HG03558 (cell line): ENCODE measurements around the gene ARRDC1.
"Not testable (repeated sequence)": the region's sequence is repeated elsewhere in the genome, so short reads cannot be mapped to it uniquely, and the experiment has no call there.

Experiments
- ATAC-seq: cut with Tn5 transposase; IDR thresholded peaks from one replicate; pipeline ENCODE4 v1.9.1; 2021; ENCODE audit warnings: moderate number of reproducible peaks; ENCODE audit not compliant: unreplicated experiment; ENCODE audit errors: extremely low read depth

The ARRDC1 gene

DNA sequence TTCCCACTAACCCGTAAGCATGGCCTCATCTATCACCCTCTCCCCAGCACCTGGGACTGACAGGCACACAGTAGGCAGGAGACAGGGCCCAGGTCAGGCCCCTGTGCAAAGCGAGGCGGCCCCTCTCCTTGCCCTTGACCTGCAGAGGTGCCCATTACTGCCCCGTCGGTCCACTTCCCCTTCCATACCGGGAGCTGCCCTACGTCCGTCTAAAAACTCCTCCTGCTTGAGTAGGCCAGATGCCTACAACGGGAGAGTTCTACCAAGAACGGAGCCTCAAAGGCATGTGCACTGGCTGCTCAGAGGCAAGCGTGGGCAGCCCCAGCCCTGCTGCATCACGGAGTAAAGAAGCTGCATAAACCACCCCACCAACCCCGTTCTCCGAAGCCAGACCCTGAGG, 22.1 kb upstream of the ARRDC1 start:
- no peak for ATAC-seq

DNA sequence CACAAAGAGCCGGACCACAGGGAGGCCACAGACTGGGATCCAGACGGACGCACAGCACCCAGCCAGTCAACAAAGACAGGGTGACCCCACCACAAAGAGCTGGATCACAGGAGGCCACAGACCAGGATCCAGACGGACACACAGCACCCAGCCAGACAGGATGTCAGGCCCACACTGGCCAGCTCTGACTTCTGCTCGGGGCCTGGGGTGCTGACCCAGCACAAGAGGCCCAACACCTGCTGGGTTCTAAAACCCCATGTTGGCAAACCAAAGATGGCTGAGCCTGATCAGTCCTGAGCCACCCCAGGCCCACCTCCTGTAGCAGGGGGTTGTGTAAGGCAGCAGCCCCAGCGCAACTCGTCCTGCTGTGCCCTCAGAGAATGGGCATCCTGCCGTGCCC, 21.5 kb upstream of the ARRDC1 start:
- ATAC-seq = no peak

DNA sequence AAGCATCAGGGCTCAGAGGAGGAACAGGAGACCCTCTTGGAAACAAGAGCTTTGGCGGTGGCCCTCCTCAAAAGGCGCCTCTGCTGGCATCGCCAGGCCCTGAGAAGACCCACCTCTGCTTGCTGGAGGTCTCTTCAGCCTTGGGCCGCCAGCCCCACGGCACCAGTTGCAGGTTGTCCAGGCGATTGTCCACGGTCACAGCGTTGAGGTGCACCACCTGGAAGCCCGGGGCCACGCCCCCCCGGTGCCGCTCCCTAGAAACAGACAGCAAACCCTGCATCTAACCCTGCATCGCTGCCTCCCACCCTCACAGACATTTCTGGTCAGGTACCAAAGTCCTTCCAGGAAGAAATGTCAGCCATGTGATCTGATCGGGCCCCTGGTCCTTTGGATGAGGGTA, 18.6 kb upstream of the ARRDC1 start:
- ATAC-seq = no peak

DNA sequence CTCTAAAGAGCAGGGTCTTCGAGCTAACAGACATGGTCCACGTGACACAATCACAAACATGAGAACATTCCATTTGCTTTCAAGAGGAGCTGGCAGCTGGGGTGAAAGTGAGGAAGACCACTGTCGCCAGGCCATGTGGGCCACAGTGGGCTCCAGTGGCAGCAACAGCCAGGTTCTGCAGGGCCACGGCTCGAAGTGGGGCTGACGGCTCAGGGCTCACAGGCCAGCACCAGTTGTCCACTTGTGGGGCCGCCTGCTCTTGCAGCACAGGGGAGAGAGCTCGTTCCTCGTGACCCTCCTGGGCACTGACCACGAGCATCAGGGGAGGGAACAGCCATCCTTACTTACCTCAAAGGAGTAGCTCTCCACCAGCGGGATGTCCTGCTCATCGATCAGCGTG, 17.2 kb upstream of the ARRDC1 start:
- no peak for ATAC-seq

DNA sequence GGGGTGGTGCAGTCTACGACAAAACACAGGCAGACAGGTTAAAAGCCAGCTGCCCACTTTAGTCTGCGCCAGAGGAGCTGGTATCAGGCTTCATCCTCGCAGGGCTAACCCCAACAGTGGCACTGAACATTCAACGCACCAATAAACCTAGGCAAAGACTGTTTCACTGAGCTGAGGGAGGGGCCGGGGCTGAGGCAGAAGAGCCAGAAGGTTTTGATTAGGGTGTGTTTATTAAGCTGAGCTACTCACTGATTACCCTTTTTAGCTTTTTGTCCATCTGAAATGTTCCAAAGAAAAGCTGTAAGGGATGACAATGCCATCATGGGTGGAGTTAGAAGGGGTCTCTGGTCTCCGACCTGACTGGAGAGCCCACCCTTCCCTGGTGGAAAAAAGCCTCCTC, 16.6 kb upstream of the ARRDC1 start:
- ATAC-seq = no peak

DNA sequence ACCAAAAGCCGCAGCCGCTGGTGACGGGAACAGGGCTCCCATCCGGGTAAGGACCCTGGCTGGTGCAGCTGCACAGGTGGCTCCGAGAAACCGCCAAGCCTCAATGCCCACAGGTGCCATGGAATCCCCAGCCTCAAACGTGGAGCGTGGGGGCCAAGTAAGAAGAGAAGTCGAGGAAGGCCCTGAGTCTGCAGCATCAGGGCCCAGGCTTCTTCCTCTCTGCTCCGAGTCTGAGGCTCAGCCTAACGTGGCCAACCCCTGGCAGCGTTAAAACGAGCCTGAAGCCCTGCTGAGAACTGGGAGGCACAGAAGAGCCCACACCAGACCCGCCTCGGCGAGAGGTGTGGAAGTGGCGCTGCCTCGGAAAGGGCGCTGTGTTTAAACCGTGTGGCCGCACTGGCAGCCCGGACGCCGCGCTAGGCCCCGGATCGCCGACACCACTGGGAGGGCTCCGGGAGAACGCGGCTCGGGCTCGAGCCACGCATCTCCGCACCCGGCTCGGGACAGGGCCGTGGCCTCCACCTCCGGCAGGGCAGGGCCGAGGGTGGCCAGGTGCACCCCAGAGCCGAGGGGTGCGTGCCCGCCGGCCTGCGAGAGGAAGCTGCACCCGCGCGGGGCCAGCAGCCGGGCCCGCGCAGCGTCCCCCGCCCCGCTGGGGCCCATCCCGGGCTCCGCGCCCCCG, 15.9 kb upstream of the ARRDC1 start:
- peak; percentile 14 for ATAC-seq

DNA sequence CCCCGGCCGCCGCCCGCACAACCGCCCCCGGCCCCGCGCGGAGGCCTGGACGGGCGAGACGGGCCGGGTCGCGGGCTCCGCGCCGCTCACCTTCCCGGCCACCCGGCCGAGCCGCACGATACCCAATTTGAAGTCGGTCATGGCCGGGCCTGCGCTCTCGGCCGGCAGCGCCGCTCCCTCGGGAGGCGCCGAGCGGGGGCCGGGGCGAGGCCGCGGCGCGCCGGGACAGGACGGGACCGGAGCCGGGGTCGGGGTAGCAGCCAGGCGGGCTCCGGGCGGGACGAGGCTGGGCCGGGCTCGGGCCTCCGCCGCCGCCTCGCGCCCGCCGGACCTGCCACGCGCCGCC, 15.4 kb upstream of the ARRDC1 start:
- no peak for ATAC-seq

DNA sequence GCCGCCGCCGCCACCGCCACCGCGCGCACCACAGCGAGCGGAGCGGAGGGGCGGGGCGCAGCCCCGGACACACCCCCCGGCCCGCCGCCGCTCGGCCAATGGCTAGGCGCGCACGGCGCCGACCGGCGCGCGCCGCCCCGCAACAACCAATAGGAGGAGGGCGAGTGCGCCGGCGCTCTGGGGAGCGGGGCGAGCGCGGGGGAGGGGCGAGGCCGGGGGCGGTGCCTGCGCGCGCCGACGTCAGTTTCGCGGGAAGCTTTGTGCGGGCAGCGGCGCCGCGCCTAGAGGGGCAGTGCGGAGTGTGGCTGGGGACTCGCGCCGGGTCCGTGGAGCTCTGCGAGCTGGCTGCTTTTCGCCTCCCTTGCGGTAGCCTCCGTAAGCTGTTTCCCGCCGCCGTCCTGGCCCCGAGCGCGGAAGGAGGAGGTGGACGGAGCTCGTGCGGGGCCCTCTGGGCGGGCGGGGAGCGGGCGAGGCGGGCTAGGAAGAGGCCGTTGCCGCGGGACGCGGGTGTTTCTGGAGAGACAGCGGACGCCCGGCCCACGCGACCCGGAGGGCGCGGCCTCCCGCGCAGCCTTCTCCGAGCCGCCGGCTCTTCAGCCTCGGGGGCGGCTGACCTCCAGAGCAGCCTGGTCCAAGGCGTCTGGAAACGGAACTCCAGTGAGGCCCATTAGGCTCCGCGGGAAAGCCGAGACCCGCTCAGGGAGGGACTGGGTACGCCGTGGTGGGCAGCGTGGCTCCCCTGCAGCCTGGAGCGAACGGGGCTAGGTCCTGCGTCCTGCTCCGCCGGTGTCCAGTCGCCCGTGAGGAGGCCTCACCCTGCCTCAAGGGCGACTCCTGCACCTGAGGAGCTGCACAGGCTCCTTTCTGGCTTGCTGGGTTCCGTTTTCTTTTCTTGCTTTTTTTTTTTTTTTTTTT, 14.8 kb upstream of the ARRDC1 start, which contains the start of gene ZMYND19:
ZMYND19 (minus strand) TSS at position 44 of the 915 bp plus-strand sequence. CDS start 249 bp downstream, outside the sequence.
- peak; percentile 45 for ATAC-seq

DNA sequence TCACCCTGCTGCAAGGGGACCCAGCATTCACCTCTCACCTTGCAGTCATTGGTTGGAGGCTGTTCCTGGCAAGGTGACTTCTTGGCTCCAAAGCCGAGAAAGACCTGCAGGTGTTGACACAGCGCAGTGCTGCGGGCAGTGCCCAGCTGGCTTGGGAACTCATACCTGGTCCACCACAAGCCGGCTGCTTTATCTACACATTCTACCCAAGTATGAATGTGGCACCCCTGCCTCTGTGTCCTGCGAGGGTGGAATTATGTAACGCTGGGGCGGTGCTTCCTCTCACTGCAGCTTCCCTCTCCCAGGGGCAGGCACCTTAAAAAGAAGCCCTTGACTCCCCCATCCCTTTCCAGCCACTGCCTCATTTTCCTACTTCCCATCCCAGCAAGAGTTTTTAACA, 12.7 kb upstream of the ARRDC1 start:
- ATAC-seq = no peak

DNA sequence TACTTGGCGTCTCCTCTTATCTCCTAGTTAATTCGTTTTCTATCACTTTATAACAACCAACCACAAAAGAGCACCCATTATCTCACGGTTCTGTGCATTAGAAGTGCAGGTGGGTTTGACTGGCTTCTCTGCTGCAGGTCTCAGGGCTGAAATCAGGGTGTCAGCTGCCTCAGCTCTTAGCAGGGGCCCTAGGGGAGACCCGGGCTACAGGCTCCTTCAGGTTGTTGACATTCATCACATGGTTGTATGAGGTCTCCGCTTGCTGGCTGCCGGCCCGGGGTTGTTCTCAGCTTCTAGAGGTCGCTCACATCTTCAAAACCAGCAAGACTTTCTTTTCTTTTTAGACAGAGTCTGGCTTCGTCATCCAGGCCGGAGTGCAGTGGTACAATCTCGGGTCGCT, 12.3 kb upstream of the ARRDC1 start:
- no peak for ATAC-seq

DNA sequence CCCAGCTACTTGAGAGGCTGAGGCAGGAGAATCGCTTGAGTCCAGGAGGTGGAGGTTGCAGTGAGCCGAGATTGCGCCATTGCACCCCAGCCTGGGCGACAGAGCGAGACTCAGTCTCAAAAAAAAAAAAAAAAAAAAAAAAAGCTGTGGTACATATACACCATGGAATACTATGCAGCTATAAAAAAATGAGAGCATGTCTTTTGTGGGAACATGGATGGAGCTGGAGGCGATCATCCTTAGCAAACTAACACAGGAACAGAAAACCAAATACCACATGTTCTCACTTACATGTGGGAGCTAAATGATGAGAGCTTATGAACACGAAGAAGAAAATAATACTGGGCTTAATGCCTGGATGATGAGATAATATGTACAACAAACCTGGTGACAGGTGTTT, 8.9 kb upstream of the ARRDC1 start:
- ATAC-seq = not testable (repeated sequence)

DNA sequence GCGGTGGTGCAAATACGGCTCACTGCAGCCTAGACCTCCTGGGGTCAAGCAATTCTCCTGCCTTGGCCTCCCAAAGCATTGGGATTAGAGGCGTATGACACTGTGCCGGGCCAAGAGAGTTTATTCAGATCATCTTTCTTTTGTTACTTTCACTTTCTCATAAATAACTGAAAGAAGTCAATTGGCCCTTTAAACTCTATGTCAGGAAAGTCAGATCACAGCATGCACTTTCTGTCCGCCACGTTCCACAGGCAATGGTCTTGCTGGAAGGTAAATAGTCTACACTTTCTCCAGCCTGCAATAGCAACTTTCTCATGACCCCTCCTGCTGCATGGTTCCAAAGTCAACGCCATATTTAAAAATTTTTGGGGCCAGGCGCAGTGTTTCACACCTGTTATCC, 6.5 kb upstream of the ARRDC1 start:
- ATAC-seq = no peak

DNA sequence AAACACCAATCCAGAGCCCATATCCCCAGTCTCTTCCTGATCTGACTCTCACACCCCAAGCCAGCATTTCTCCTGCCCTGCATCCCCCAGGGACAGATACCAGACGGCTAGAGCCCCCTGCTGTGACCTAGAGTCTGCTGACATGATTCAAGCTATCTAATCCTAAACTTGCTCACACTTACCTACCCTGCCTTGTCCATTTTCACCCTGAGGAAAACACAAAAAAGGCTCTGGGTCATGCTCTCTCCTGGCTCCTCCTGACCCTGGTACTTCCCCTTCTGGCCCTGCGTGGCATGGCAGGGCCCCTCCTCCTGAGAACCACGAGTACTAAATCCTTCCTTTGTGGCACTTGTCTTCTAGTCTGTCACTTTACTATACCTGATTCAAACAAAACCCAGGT, 2.8 kb upstream of the ARRDC1 start:
- ATAC-seq = no peak

DNA sequence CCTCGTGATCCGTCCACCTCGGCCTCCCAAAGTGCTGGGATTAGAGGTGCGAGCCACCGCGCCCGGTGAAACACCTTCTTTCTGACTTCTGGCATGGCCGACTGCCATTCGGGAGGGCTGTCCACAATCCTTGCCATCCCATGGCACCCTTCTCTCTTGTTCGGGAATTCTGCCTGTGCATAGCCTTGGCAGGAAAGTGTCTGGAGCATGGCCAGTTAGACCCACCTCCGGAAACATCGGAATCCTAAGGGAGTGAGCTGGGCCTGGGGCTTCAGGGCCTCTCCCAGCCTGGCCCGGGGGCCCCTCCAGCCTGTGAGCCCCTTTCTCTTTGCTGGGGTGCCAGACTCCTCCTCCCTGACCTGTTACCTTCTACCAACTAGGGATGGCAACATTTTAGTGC, 1.6 kb upstream of the ARRDC1 start:
- ATAC-seq = no peak

DNA sequence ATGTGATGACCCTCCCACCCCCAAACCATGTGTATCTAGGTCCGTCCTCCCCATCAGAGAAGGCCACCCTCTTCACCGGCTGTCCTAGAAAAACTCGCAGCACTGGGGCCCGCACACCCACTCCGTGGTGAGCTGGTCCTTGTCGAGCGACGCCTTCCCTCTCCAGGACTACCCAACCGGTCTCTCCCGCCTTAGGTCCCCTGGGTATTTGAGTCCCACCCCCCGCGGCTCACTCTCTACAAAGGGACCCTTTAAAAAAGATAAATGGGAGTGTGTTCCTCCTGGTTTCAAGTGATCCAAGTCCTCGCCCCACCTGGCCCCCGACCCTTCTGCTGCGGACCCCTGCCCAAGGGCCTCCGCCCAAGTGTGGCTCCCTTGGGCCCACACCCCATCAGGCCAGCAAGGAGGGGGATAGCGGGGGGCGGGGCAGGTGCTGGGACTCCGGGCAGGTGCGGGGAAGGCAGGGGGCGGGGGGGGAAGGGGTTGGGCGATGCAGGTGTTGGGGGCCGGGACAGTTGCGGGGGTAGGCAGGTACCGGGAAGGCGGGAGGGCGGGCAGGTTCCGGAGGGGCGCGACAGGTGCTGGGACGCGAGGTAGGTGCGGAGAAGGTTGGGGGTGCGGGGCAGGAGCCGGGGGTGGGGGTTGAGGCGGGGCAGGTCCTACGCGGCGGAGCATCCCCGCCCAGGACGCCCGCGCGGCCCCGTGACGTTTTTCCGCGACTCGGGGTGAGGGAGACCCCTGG, 970 bp upstream of the ARRDC1 start:
- no peak for ATAC-seq

DNA sequence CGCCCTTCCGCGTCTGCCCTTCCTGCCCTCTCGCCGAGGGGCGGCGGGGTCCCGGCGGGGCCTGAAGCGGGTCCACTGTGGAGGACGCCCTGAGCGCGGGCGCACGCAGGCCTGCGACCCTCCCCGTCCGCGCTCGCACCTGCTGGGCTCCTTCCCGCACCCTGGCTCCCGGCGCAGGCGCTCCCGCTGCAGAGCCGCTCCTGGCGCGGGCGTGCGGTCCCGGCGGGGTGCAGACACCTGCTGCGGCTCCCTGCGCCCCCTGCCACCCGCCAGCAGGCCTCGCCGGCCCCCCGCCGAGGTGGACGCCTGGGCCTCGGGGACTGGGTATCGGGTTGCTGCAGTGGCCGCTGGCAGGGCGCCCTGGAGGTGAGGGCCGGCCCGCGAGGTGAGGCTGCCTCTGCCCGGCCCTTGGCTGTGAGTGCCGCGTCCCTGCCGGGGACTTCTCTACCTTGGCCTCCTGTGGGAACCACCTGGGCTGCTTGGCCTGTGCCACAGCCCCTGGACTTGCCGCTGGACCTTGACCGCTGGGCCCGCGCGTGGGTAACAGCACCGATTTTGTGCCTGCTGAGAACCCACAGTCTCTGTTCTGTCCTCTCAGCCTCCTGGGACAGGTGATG, 627 bp downstream of the ARRDC1 start:
- no peak for ATAC-seq

DNA sequence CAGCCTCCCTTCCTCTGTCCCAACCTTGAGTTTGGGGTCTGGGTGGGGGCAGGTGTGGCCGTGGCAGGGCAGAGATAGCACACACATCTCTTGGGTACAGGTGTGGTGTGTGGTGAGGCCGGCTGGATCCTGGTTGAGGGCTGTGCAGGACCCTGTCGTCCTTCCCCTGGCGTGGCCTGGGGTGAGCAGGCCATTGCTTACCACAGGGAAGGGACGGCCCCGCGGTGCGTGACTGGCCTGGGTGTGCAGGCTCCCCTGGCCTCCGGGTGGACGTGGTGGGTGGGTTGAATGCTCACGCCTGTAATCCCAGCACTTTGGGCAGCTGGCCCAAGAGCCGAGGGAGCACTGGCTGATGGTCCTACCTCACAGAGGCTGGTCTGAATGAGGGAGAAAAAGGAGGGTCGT, 1.2 kb downstream of the ARRDC1 start:
- ATAC-seq = no peak

DNA sequence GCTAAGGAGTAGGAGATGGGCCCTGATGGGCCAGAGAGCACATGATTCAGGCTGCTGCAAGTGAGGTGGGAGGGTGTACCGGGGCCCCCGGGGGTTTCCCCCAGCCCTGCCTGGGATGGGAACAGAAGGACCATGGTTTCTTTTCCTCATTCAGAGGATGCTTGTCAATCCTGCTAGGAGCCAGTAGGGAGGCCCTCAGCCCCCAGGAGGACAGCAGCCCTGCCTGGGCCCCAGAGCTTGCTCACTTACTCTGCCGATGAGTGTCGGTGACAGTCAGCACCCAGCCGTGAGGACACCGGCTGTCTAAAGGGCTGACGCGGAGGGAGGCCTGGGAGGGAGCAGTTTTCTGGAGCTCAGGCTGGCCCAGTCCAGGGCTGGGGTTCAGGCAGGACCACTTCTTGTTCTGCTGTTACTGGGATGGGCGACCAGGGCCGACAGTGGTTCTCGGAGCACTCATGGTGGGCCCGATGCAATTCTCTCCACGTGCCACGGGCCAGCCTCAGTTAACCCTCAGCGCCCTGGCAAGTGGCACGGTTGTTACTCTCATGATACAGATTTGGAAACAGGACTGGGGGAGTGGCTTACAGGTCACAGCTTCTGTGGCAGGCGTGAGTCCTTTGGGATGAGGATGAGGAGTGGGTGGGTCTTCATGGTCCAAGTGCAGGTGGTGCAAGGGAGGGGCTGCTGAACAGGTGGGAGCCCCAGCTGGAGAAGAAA, 1.8 kb downstream of the ARRDC1 start:
- ATAC-seq = no peak

DNA sequence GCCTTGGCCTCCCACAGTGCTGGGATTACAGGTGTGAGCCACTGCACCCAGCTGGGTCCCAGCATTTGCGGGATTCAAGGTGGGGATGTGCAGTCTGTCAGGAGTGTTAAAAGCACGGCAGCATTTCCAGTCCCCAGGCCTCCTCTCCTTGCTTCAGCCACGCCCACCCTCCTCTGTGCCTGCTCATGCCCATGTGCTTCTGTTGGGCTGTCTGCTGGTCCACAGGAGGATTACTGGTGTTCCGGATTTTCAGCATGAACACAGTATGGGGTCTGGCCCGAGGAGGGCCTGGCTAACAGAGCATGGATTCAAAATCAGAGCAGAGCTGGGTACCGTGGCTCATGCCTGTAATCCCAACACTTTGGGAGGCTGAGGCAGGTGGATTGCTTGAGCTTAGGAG, 5.5 kb downstream of the ARRDC1 start:
- ATAC-seq = no peak
